Skeletal muscle cell (primary cell): Measurements from ENCODE around the gene ROR1.

Source experiments
- DNase-seq: peaks from one replicate; pipeline ENCODE4 v3.0.0-alpha.2; 2010; ENCODE audit warnings: low read depth
- H3K4me3 ChIP-seq: 2 replicates; pipeline ENCODE4 v1.5.1; 2011; ENCODE audit warnings: low read depth, mild to moderate bottlenecking, control low read depth, low read length, moderate library complexity

ROR1 gene

DNA sequence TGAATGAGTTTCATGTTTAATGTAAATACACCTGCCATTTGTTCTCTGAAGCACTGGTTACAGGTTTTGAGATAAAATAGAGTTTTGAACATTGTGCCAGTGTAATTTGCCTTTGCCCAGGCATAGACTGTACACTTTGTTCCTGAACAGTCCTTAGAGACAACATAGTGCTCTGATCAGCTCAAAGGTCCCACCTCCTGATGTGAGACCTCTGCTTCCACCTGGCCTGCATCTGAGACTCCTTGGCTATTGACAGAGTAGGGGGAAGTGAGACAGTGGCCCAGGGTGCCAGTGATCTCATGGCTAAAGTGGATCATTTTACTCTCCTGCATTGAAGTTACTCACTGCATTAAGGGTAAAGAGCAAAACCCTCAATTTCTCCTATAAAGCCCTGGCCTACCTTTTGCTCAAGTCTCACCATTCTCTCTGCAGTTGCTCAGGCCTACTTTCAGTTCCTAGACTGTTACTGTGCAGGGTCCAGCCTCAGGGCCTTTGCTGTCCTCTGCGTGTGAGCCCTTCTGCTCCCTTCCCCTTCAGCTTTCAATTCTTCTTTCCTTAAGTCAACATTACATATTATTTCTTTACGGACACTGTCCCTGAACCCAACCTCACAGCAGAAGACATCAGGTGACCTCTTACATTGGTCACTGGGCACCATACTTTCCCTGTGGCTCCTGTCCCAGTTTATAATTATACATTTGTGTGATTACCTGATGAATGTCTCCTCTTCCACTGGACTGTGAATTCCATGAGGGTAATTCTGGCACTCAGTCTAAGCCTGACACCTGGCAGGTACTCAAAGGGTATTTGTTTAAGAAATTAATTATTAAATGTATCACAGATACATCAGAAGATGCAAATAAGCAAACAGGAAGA lies 142.9 kb downstream of the ROR1 start:
- no peak for DNase-seq
- no peak overlapping the region for H3K4me3 ChIP-seq

GRCh38 chr1:63917571-63918417 lies 144.0 kb downstream of the ROR1 start:
- DNase-seq = no peak
- no peak overlapping the region for H3K4me3 ChIP-seq

DNA sequence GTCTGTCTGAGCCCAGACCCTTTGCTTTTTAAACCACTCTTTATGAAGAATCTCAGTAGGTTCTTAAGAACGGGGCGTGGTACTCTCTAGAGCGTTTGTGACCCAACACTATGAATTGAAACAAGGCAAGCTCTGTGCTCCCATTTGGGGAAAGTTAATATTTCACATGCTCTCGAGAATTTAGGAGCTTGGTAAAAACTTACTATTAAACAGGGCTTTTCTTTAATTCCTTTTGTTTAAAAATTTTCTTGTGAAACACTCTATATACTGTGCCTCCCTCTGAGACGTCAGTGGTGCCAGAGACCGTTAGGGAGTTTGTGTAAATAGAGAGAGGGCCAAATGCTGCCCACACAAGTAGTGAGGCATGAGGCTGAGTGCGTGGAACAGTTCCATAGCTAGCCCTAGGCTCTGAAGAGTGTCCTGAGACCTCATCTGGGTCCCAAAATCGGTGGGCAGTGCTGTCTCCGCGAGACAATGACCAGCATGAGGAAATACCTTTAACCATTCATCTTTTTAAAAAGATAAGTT lies 144.7 kb downstream of the ROR1 start:
- H3K4me3 ChIP-seq = no peak overlapping the region
- no peak for DNase-seq

DNA sequence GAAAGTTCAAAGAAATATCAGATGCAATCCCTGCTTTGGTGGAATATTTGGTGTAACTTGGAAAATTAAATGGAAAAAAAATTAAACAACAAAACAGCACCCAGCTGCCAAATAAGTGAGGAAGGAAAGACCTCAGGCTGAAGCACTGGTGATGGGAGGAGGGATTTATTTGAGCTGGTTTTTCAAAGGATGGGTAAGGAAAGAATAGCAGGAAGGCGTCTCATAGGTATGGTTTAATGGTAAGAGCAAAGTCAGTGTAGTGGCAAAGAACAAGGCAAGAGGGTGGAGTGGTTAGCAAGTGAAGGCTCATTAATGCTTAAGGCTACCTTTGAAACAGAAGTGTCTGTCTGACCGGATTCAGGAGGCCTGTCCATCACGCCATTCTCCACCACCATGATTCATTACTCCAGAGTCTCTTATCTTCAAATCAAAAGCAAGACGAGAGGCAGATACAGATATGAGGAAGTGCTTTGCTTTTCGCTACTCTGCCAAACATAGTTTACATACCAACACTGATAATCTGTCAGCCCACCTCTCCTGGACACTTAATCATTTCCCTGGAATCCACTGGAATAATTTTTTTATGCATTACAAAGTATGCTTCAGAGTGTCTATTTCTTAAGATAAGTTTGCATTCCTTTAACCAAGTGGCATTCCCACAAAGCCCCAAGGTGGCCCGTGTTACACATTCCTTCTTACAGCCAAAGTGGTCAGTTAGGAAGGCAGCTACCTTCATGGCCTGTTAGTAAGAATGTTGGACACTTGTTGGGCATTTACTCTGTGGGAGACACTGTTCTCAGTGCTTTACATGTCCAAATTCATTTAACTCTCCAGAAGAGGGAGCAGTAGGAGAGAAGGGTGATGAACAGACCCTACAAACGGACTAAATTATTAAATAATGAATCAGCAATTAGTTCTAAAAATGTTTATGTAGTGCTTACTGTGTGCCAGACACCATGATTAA lies 146.6 kb downstream of the ROR1 start:
- DNase-seq = peak; percentile 63
- H3K4me3 ChIP-seq = no peak overlapping the region

GRCh38 chr1:63921359-63921758 lies 147.5 kb downstream of the ROR1 start:
- no peak overlapping the region for H3K4me3 ChIP-seq
- DNase-seq = no peak

GRCh38 chr1:63921802-63922201 lies 148.0 kb downstream of the ROR1 start:
- no peak for DNase-seq
- no peak overlapping the region for H3K4me3 ChIP-seq

DNA sequence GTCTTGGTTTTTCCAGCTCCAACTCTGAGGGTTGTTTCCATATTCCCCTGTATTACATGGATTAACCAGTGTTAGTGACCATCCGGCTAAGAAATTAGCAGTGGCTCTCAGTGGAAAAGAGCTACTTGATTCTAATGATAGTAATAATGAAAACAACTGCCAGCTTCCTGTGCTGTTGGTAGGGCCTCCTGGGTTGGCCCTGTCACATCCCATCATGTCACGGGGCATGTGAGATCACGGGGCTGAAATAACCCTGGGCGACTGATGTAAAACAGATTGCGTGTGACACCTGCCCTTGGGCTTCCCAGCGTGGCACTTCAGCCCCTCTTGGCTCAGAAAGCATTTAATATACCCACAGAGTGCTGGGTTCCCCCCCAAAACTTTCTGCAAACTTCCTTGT lies 149.0 kb downstream of the ROR1 start:
- DNase-seq = no peak
- H3K4me3 ChIP-seq = no peak overlapping the region

DNA sequence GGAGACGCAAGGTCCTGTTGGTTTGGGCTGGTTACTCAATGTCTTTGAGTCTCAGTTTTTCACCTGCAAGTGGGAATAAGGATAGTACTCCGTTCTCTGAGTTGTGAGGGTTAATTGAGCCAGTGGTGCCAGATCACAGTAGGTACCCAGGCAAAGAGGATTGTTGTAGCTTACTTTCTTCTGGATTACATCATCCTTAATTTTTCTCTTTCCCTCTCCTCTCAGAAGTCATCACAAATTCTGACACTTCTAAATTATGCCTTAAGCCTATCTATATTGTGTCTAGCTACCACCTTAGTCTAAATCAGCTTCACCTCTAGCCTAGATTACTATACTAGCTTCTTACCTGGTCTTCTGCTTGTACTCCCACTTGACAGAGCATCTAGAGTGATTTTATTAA lies 149.5 kb downstream of the ROR1 start:
- H3K4me3 ChIP-seq = no peak overlapping the region
- DNase-seq = no peak

DNA sequence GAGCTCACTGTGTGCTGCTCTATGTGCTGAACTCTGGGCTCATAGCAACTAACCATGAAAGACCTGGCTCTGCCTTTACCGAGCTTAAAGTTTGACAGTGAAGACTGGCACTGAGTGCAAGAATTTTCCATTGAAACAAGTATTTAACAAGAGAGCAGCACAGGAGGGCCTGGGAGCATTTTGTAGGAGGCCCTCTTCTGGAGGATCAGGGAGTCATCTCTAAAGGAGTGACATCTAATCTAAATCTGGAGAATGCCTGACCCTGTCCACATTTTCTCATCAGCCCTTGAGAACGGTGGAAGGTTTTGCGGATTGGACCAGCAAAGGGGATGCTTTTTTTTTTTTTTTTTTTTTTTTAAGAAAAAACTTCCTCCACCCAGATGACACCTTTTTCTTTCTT lies 150.8 kb downstream of the ROR1 start:
- DNase-seq = no peak

GRCh38 chr1:63928186-63929105 lies 154.6 kb downstream of the ROR1 start:
- H3K4me3 ChIP-seq = no peak overlapping the region
- no peak for DNase-seq

More for the DNA sequence above, 150.8 kb downstream of the ROR1 start:
- no peak overlapping the region for H3K4me3 ChIP-seq

- peak; percentile 47 for DNase-seq
- H3K4me3 ChIP-seq = no peak overlapping the region
Measured at GRCh38 chr1:63929106-63929478, 155.3 kb downstream of the ROR1 start.

DNA sequence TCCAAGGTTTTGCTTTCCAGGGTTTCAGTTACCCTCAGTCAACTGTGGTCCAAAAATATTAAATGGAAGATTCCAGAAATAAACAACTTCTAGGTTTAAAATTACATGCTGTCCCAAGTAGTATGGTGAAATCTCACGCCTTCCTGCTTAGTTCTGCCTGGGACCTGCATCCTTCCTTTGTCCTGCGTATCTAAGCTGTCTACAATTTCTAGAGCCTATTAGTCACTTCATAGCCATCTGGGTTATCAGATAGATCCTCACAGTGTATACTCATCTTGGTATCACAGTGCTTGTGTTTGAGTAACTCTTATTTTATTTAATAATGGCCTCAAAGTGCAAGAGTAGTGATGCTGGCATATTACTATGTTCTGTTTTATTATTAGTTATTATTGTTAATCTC lies 157.7 kb downstream of the ROR1 start:
- no peak overlapping the region for H3K4me3 ChIP-seq
- DNase-seq = no peak

DNA sequence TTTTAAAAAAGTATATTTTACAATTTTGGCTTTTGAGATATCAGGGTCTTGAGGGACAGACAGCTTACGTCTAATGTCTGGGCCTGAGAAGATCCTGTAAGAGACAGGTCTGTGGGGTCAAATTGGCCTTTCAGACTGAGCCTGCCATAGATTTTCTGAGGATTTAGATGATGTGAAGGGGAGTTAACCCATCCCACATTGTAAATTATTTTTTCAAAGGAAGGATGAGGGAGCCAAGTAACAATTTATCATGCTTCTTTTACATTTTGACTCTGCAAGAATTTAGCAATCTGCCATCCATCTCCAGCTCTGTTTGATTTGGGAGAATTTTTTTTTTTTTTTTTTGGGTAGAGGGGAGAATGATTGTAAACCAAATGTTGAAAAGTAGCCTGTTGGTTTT lies 160.9 kb downstream of the ROR1 start:
- no peak overlapping the region for H3K4me3 ChIP-seq
- DNase-seq = no peak

- no peak for DNase-seq
Measured at GRCh38 chr1:63935143-63935542, 161.3 kb downstream of the ROR1 start.

DNA sequence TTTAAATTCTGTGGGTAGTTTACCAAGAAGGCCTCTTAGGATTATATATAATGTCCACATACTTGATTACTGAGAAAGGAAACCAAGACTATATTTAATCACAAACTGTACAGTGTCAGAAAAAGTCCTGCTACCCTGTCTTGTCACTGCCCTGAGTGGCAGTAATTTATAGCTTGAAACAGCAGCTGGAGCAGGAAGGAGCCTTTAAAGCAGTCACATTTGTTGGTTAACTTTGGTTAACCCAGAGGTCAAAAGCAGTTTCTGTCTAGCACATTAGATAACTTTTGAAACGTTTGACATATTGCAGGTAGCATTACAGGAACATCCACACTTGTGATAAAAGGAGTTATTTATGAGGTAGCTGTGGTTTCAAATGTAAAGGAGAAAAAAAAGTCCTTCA lies 161.7 kb downstream of the ROR1 start:
- H3K4me3 ChIP-seq = no peak overlapping the region
- no peak for DNase-seq

More at GRCh38 chr1:63935143-63935542, 161.3 kb downstream of the ROR1 start:
- H3K4me3 ChIP-seq = no peak overlapping the region

DNA sequence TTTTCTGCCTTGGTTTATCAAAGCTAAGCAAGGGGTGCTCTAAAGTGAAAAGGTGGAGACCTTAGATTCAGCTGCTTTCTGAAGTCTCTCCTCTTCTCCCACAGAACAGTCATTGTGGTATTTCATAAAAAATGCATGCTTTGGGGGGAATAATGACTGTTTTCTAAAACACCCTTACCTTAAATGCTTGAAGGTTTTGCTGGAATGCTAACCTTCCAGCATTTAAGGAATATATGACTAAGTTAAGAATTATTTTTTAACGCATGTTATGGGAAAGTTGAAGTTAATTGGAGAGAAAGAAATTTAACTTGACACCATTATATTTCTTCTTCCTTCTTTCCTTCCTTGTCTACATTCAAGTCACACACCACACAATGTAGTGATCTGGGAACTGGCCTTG lies 162.5 kb downstream of the ROR1 start:
- H3K4me3 ChIP-seq = no peak overlapping the region
- DNase-seq = no peak

DNA sequence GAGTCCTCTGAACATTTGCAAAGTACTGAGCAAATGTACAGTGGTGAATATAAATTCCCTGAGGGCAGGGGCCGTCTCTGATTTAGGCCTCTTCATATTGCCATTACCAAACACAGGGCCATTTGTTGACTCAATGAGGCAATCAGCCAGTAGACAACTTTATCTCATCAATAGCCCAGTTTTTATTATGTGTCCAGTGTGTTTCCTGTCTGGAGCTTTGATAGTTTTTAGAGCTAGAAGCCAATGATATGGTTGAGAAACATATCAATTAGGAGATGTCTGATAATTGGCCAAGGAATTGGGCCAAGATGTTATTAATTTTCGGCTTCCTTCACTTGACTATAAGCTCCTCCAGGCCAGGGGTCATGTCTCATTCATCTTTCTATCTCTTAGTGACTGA lies 163.0 kb downstream of the ROR1 start:
- H3K4me3 ChIP-seq = no peak overlapping the region
- DNase-seq = no peak

GRCh38 chr1:63937461-63938022 lies 163.7 kb downstream of the ROR1 start:
- no peak for DNase-seq
- no peak overlapping the region for H3K4me3 ChIP-seq
